Upper lobe of right lung (tissue), 1 donor: ENCODE data around the gene HIP1. TPM values are rescaled to one million over a fixed set of nuclear protein-coding genes. Genes with fewer than 3 reads are reported as not detected.
"Not testable (repeated sequence)": the region's sequence is repeated elsewhere in the genome, so short reads cannot be mapped to it uniquely, and the experiment has no call there.

ENCODE experiments used
- ATAC-seq: fragments of 200-7000 bp; cut with Tn5 transposase; one replicate; pipeline ENCODE4 v1.9.1; 2020; ENCODE audit warnings: mild to moderate bottlenecking, moderate library complexity
- DNase-seq: peaks from one replicate; pipeline ENCODE4 v3.0.0-alpha.2; 2020
- H3K27ac ChIP-seq: fragments of 200-600 bp; one replicate; pipeline ENCODE4 v1.8.0; 2022
- H3K27me3 ChIP-seq: fragments of 200-600 bp; one replicate; pipeline ENCODE4 v1.8.0; 2022; ENCODE audit warnings: mild to moderate bottlenecking
- H3K36me3 ChIP-seq: fragments of 200-600 bp; one replicate; pipeline ENCODE4 v1.8.0; 2022
- H3K4me1 ChIP-seq: fragments of 200-600 bp; one replicate; pipeline ENCODE4 v1.8.0; 2022
- H3K4me3 ChIP-seq: fragments of 200-600 bp; one replicate; pipeline ENCODE4 v1.8.0; 2022; ENCODE audit warnings: mild to moderate bottlenecking
- H3K9me3 ChIP-seq: fragments of 200-600 bp; one replicate; pipeline ENCODE4 v1.8.0; 2022
- intact Hi-C: fragments of 100-400 bp; cut with DNase I; formaldehyde crosslinking; loops from one replicate; pipeline ENCODE4 v1.11.0; 2022
- total RNA-seq: library from RNA; stranded (reverse); fragmentation: NEBNext Ultra II Directional; extraction: Animal tissue kit (Norgen Biotek cat#: 25700); gene quantifications from one replicate; pipeline ENCODE4 v1.2.1, GENCODE V29; 2021
- TF ChIP-seq, protein P1 (sequence below): fragments of 200-600 bp; IDR thresholded peaks from one replicate; pipeline ENCODE4 v1.8.0; 2022; ENCODE audit warnings: antibody characterized with exemption
- donor health status: DM: no; HTN: yes; CAD: no; lungs with severe emphysema.

HIP1 gene
- total RNA-seq, 1 donor from 2014 or later = 86.2 TPM

DNA sequence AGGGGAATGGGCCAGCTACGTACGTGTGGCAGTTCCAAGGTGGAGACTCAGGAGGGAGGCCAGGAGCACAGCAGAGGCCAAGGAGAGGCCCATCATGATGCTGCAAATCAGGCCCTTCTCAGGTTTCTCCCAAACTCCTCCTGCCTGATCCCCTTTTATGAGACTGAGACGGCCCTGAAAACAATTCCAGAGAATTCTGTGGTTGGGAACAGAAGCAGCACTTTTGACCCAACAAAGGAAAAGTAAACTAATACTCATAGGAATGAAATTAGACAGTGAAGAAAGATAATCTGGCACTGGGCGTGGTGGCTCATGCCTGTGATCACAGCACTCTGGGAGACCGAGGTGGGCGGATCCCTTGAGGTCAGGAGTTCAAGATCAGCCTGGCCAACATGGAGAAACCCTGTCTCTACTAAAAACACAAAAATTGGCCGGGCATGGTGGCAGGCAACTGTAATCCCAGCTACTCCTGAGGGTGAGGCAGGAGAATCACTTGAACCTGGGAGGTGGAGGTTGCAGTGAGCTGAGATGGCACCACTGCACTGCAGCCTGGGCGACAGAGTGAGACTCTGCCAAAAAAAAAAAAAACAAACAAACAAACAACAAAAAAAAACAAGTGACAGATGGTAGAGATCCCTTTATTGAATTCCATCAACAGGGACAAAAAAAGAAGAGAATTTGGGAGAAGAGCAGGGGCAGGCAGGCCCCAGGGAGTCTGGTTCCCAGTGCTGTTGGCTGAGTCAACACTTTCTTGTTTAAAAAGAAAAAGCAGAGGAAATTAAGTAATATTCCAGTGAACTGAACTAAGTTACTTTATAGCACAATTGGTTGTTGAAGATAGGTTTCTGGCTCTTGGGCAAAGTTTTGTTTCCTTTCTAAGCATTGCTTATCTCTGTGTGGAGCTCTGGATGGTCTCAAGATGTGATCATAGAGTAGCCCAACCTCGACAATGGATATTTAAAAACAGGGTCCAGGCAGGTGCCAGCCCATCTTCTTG, 33.6 kb upstream of the HIP1 start, which contains the start of gene CCL26:
Gene CCL26, minus strand, starts transcription at position 131 of the 997 bp plus-strand sequence. Its CDS starts 35 bp downstream, at position 96.
- DNase-seq = no peak
- Histone ChIP-seq H3K27me3 (no peaks in the 10 kb centered on the region), H3K4me3 (no peak within 1 kb of the TSS), H3K36me3 (no peaks in the 10 kb centered on the region), H3K27ac (no peak within 1 kb of the TSS), H3K9me3 (no peaks in the 10 kb centered on the region), H3K4me1 (no peaks in the 10 kb centered on the region)
- intact Hi-C loops = no loop called here
- TF ChIP-seq, protein P1, sequence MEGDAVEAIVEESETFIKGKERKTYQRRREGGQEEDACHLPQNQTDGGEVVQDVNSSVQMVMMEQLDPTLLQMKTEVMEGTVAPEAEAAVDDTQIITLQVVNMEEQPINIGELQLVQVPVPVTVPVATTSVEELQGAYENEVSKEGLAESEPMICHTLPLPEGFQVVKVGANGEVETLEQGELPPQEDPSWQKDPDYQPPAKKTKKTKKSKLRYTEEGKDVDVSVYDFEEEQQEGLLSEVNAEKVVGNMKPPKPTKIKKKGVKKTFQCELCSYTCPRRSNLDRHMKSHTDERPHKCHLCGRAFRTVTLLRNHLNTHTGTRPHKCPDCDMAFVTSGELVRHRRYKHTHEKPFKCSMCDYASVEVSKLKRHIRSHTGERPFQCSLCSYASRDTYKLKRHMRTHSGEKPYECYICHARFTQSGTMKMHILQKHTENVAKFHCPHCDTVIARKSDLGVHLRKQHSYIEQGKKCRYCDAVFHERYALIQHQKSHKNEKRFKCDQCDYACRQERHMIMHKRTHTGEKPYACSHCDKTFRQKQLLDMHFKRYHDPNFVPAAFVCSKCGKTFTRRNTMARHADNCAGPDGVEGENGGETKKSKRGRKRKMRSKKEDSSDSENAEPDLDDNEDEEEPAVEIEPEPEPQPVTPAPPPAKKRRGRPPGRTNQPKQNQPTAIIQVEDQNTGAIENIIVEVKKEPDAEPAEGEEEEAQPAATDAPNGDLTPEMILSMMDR = no peak
- no peak for ATAC-seq

DNA sequence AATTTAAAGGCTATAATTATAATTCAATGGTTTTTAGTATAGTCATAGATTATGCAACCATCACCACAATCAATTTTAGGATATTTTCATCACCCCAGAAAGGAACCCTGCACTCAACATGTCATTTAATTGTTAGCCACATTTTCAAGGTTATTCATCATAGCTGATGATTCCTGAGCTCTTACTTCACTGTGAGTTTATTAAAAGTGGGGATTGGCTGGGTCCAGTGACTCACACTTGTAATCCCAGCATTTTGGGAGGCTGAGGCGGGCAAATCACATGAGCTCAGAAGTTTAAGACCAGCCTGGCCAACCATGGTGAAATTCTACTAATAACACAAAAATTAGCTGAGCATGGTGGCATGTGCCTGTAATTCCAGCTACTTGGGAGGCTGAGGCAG, 32.5 kb upstream of the HIP1 start:
- intact Hi-C loops = no loop called here
- DNase-seq (no peak), ATAC-seq (no peak)
- Histone ChIP-seq H3K4me1 (no peaks in the 10 kb centered on the region), H3K27me3 (no peaks in the 10 kb centered on the region), H3K27ac (no peak overlapping the region), H3K9me3 (no peaks in the 10 kb centered on the region), H3K4me3 (no peak overlapping the region), H3K36me3 (no peaks in the 10 kb centered on the region)
- TF ChIP-seq, protein P1 = no peak

DNA sequence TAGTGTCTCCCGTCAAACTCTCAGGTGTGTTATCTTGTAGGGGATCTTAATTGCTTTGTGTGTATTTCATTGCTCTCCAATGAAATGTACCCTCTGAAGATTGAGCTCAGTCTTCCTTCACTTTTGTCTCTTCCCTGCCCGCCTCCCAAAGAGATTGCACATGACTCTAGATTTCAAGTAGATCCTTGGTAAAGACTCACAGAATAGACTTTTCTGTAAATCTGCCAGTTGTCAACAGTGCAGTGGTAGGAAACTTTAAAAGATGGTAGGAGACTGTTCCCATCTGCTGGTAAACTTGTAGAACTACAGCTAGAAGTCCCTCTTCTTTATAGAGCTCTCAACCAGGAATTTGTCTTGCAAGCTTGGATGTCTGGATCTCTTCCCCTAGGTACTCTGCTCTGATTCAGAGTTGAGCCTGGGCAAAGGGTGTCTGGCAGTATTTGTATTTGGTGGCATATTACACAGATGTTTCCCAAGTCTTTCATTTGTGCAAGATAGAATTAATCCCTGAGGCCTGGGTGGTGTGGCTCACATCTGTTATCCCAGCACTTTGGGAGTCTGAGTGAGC, 23.7 kb upstream of the HIP1 start:
- intact Hi-C loops = loop anchor here (10.0 kb wide), 1 partner anchor 188 kb away; no protein-coding TSS in a partner anchor
- DNase-seq = no peak
- H3K4me1 ChIP-seq = no peaks in the 10 kb centered on the region
- no peaks in the 10 kb centered on the region for H3K36me3 ChIP-seq
- ATAC-seq = peak; percentile 94
- no peaks in the 10 kb centered on the region for H3K27me3 ChIP-seq
- H3K4me3 ChIP-seq = no peak overlapping the region
- no peaks in the 10 kb centered on the region for H3K9me3 ChIP-seq
- H3K27ac ChIP-seq = no peak overlapping the region
- TF ChIP-seq, protein P1 = peak; percentile 76

DNA sequence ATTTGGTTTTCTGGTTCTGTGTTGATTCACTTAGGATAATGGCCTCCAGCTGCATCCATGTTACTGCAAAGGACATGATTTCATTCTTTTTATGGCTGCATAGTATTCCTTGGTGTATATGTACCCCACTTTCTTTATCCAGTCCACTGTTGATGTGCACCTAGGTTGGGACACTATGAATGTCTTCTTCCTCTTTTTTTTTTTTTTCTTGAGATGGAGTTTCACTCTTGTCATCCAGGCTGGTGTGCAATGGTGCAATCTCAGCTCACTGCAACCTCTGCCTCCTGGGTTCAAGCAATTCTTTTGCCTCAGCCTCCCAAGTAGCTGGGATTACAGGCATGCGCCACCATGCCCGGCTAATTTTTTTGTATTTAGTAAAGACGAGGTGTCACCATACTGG, 23.1 kb upstream of the HIP1 start:
- not testable (repeated sequence) for ATAC-seq

DNA sequence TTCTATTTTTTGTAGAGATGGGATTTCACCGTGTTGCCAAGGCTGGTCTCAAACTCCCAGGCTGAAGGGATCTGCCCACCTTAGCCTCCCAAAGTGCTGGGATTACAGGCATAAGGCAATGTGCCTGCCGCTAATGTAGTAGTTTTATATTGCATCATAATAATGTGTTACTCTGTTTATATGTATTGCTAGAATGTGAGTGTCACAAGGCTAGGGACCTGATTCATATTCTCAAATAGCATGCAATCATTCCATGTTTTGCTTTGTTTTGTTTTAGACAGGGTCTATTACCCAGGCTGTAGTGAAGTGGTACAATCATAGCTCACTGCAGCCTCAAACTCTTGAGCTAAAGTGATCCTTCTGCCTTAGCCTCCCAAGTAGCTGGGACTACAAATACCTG, 19.8 kb upstream of the HIP1 start:
- TF ChIP-seq, protein P1 = no peak

More for the DNA sequence above, 23.1 kb upstream of the HIP1 start:
- not testable (repeated sequence) for H3K4me1 ChIP-seq, H3K4me3 ChIP-seq, H3K9me3 ChIP-seq, H3K27me3 ChIP-seq, H3K27ac ChIP-seq, DNase-seq, H3K36me3 ChIP-seq
- intact Hi-C loops = loop anchor here (10.0 kb wide), 1 partner anchor 187 kb away; no protein-coding TSS in a partner anchor

DNA sequence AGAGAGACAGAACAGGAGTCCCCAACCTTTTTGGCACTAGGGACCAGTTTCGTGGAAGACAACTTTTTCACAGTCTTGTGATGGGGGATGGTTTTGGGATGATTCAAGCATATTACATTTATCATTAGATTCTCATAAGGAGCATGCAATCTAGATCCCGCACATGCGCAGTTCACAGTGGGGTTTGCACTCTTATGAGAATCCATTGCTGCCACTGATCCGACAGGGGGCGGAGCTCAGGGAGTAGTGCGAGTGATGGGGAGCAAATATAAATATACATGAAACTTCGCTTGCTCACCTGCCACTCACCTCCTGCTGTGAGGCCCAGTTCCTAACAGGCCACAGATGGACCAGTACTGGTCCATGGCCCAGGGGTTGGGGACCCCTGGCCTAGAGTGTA, 19.1 kb upstream of the HIP1 start:
- Histone ChIP-seq H3K9me3 (no peaks in the 10 kb centered on the region), H3K4me3 (no peak overlapping the region), H3K27ac (no peak overlapping the region), H3K36me3 (no peaks in the 10 kb centered on the region), H3K4me1 (no peaks in the 10 kb centered on the region), H3K27me3 (no peaks in the 10 kb centered on the region)
- no peak for DNase-seq
- intact Hi-C loops = no loop called here
- TF ChIP-seq, protein P1 = no peak
- no peak for ATAC-seq

More for the DNA sequence above, 19.8 kb upstream of the HIP1 start:
- DNase-seq (no peak), ATAC-seq (no peak)
- Histone ChIP-seq H3K36me3 (no peaks in the 10 kb centered on the region), H3K27me3 (no peaks in the 10 kb centered on the region), H3K4me3 (no peak overlapping the region), H3K4me1 (no peaks in the 10 kb centered on the region), H3K9me3 (no peaks in the 10 kb centered on the region), H3K27ac (no peak overlapping the region)
- intact Hi-C loops = no loop called here
